Neural crest cell (in vitro differentiated cells): ENCODE measurements around the gene PERM1. TPM values are rescaled to one million over a fixed set of nuclear protein-coding genes. Genes with fewer than 3 reads are reported as not detected.

ENCODE experiments used
- DNase-seq: peaks from one replicate; pipeline ENCODE4 v3.0.0; 2021; ENCODE audit warnings: low read depth, mixed read lengths, low spot score
- H3K27ac Mint-ChIP-seq: one replicate; pipeline ENCODE4 v1.8.0; 2021; ENCODE audit warnings: mild to moderate bottlenecking, mixed read lengths; ENCODE audit not compliant: unreplicated experiment
- H3K27me3 Mint-ChIP-seq: 2 replicates; pipeline ENCODE4 v1.8.0; 2021; ENCODE audit warnings: low read depth, mild to moderate bottlenecking, mixed read lengths
- H3K36me3 Mint-ChIP-seq: 2 replicates; pipeline ENCODE4 v1.8.0; 2021; ENCODE audit warnings: low read depth, mild to moderate bottlenecking, mixed read lengths
- H3K4me1 Mint-ChIP-seq: 2 replicates; pipeline ENCODE4 v1.8.0; 2021; ENCODE audit warnings: mixed read lengths
- H3K4me3 Mint-ChIP-seq: one replicate; pipeline ENCODE4 v1.8.0; 2021; ENCODE audit warnings: mild to moderate bottlenecking, mixed read lengths
- H3K9me3 Mint-ChIP-seq: 2 replicates; pipeline ENCODE4 v1.8.0; 2021; ENCODE audit warnings: mixed read lengths
- CTCF ChIP-seq: fragments of 200-600 bp; sonication (generic); conservative IDR thresholded peaks from 2 replicates; pipeline ENCODE4 v1.5.0; 2021; ENCODE audit warnings: antibody characterized with exemption, mild to moderate bottlenecking
- total RNA-seq: library from RNA; stranded (reverse); gene quantifications from 2 replicates; pipeline ENCODE4 v1.2.1, GENCODE V29; 2021

PERM1 gene
- total RNA-seq, 1 donor from 2014 or later, result not detected

GRCh38 chr1:967466-968343 lies 14.2 kb downstream of the PERM1 start:
- H3K27ac Mint-ChIP-seq, result no peak overlapping the region
- peak overlapping the region; percentile 10 for H3K4me3 Mint-ChIP-seq
- H3K9me3 Mint-ChIP-seq, result no peaks in the 10 kb centered on the region
- no peaks in the 10 kb centered on the region for H3K36me3 Mint-ChIP-seq
- no peak for TF ChIP-seq CTCF
- H3K27me3 Mint-ChIP-seq, result peaks cover 56% of the 10 kb centered on the region
- DNase-seq, result no peak
- no peaks in the 10 kb centered on the region for H3K4me1 Mint-ChIP-seq

GRCh38 chr1:966704-967300 lies 15.1 kb downstream of the PERM1 start:
- TF ChIP-seq CTCF, result no peak
- H3K27ac Mint-ChIP-seq, result no peak overlapping the region
- no peaks in the 10 kb centered on the region for H3K4me1 Mint-ChIP-seq
- no peaks in the 10 kb centered on the region for H3K36me3 Mint-ChIP-seq
- H3K4me3 Mint-ChIP-seq, result peak overlapping the region; percentile 31
- peaks cover 52% of the 10 kb centered on the region for H3K27me3 Mint-ChIP-seq
- DNase-seq, result no peak
- no peaks in the 10 kb centered on the region for H3K9me3 Mint-ChIP-seq

- H3K27me3 Mint-ChIP-seq, result peaks cover 47% of the 10 kb centered on the region
- DNase-seq, result no peak
- peak within 1 kb of the TSS; percentile 31 for H3K4me3 Mint-ChIP-seq
These were observed 15.7 kb downstream of the PERM1 start, which contains the start of gene PLEKHN1 for GRCh38 chr1:966135-966703. TSS of gene PLEKHN1 (plus strand) at chr1:966482. CDS start at chr1:966532, 50 bp downstream.

GRCh38 chr1:965526-966134 lies 16.3 kb downstream of the PERM1 start:
- H3K4me3 Mint-ChIP-seq, result peak overlapping the region; percentile 31
- no peak for DNase-seq
- no peaks in the 10 kb centered on the region for H3K9me3 Mint-ChIP-seq
- H3K36me3 Mint-ChIP-seq, result no peaks in the 10 kb centered on the region
- no peak for TF ChIP-seq CTCF
- H3K27me3 Mint-ChIP-seq, result peaks cover 46% of the 10 kb centered on the region
- no peaks in the 10 kb centered on the region for H3K4me1 Mint-ChIP-seq
- no peak overlapping the region for H3K27ac Mint-ChIP-seq

More at GRCh38 chr1:966135-966703, 15.7 kb downstream of the PERM1 start, which contains the start of gene PLEKHN1:
- TF ChIP-seq CTCF, result no peak
- Mint-ChIP-seq H3K27ac (no peak within 1 kb of the TSS), H3K9me3 (no peaks in the 10 kb centered on the region), H3K36me3 (no peaks in the 10 kb centered on the region), H3K4me1 (no peaks in the 10 kb centered on the region)
